ENCODE results near the gene ARL15. TPM values are rescaled to one million over a fixed set of nuclear protein-coding genes. Genes with fewer than 3 reads are reported as not detected.

Gene ARL15
- total RNA-seq, 1 experiment from 2014 or later = 13.0 TPM

- no peak overlapping the region for H3K4ac ChIP-seq (ENCODE audit: low read depth, low read length)
- H3K79me1 ChIP-seq (ENCODE audit: insufficient read depth, low read depth, low read length, poor library complexity, severe bottlenecking) = no peaks in the 10 kb centered on the region
- H3K4me3 Mint-ChIP-seq = no peak overlapping the region
- H3K9me3 Mint-ChIP-seq = no peaks in the 10 kb centered on the region
- DNase-seq = no peak
- no peak for TF ChIP-seq CTCF (conservative IDR thresholded peaks at IDR 0.05)
- WGBS (ENCODE audit: extremely low coverage, insufficient read length, low lambda C conversion rate) = no CpG with 5 or more reads among the region's 2 CpGs
- H4K91ac ChIP-seq (ENCODE audit: insufficient read length, low read depth, low read length) = no peak overlapping the region
- no peaks in the 10 kb centered on the region for H4K20me1 ChIP-seq (ENCODE audit: control insufficient read depth, insufficient read depth, insufficient read length)
- no peaks in the 10 kb centered on the region for H3K27me3 Mint-ChIP-seq (ENCODE audit: low read depth)
- H3K4me1 Mint-ChIP-seq = peaks cover 48 to 53% of the 10 kb centered on the region in 2 experiments
- H3K27ac ChIP-seq (ENCODE audit: insufficient read length, low read depth, low read length) = no peak overlapping the region
- H4K8ac ChIP-seq (replicated peaks; ENCODE audit: insufficient read length, low read depth, low read length) = no peak overlapping the region
- no peak overlapping the region for H2BK20ac ChIP-seq (ENCODE audit: low read depth, low read length, poor library complexity, severe bottlenecking)
- no peaks in the 10 kb centered on the region for H3K27me3 ChIP-seq (ENCODE audit: insufficient read depth, low read length)
- H2BK5ac ChIP-seq (ENCODE audit: insufficient read length, low read length) = no peak overlapping the region
- H2AFZ ChIP-seq (ENCODE audit: low read length) = no peak overlapping the region
- peaks cover 12% of the 10 kb centered on the region for H3K4me1 ChIP-seq (ENCODE audit: insufficient read depth, low read length)
- H4K5ac ChIP-seq (ENCODE audit: insufficient read length, low read depth, low read length) = no peak overlapping the region
- no peak overlapping the region for H3K23ac ChIP-seq (ENCODE audit: insufficient read length, low read depth, low read length)
- H3K79me2 ChIP-seq (ENCODE audit: insufficient read depth, low read length) = no peaks in the 10 kb centered on the region
- H3K9ac ChIP-seq (ENCODE audit: extremely low read depth, insufficient read length, low read length) = no peak overlapping the region
- H3K23me2 ChIP-seq (ENCODE audit: insufficient read length, low read depth, low read length, poor library complexity, severe bottlenecking) = no peaks in the 10 kb centered on the region
- no peak overlapping the region for H2BK120ac ChIP-seq (ENCODE audit: low read depth, low read length, poor library complexity, severe bottlenecking)
- no peak overlapping the region for H3K14ac ChIP-seq (ENCODE audit: insufficient read depth, low read length)
- H2AK5ac ChIP-seq (ENCODE audit: insufficient read length, low read length) = no peak overlapping the region
- H2BK15ac ChIP-seq (ENCODE audit: low read depth, low read length) = no peak overlapping the region
- H3K4me2 ChIP-seq (ENCODE audit: insufficient read depth, insufficient read length, low read length) = no peak overlapping the region
- H3K56ac ChIP-seq (ENCODE audit: insufficient read length, low read depth, low read length) = no peak overlapping the region
- H3K9me3 ChIP-seq (ENCODE audit: control insufficient read depth, low read depth, low read length) = no peaks in the 10 kb centered on the region
- H2BK12ac ChIP-seq (ENCODE audit: insufficient read length, low read depth, low read length) = no peak overlapping the region
- no peak overlapping the region for H3T11ph ChIP-seq (ENCODE audit: low read length)
- H3K18ac ChIP-seq (ENCODE audit: insufficient read length, low read depth, low read length) = no peak overlapping the region
- H3K27ac Mint-ChIP-seq = no peak overlapping the region
- peaks cover 0 to 4% (median 0%) of the 10 kb centered on the region in 3 experiments; a peak in 2 of 7 replicates for H3K36me3 Mint-ChIP-seq (ENCODE audit: insufficient read depth in 1 of 3, low read depth in 3 of 3)
Measured at GRCh38 chr5:53994148-53994547, 316.2 kb downstream of the ARL15 start.
